OCI-LY7 (cell line): ENCODE results near the gene MCAT.

Source experiments
- CTCF ChIP-seq: fragments of 200-600 bp; sonication (generic); conservative IDR thresholded peaks from 2 replicates; pipeline ENCODE4 v1.5.1; 2014; ENCODE audit warnings: mild to moderate bottlenecking, antibody characterized with exemption, low read length, moderate library complexity, mixed read lengths
- EZH2phosphoT487 ChIP-seq: fragments of 200-600 bp; sonication (generic); IDR thresholded peaks from 2 replicates; pipeline ENCODE4 v1.6.1; 2018; ENCODE audit warnings: low read depth, borderline replicate concordance, mild to moderate bottlenecking, mixed run types, antibody characterized with exemption, low read length, moderate library complexity, mixed read lengths

- TF ChIP-seq EZH2phosphoT487 (no peak), CTCF (no peak)
These were observed 17.4 kb upstream of the MCAT start for GRCh38 chr22:43160497-43161126.
